Lung (tissue), 12 donors: ENCODE data around the gene ZNF3. TPM values are rescaled to one million over a fixed set of nuclear protein-coding genes. Genes with fewer than 3 reads are reported as not detected.

Experiments used
- ATAC-seq: fragments of 200-7000 bp; cut with Tn5 transposase; one replicate; pipeline ENCODE4 v1.9.1; 2020; ENCODE audit warnings: moderate number of reproducible peaks; ENCODE audit not compliant: insufficient read depth, low FRiP score
- DNase-seq, 3 donors: peaks; one replicate each; pipeline ENCODE4 v3.0.0-alpha.2; 2013 to 2017
- H3K27ac ChIP-seq, 2 donors: one replicate each; pipeline ENCODE4 v1.5.1; 2013; ENCODE audit warnings: mild to moderate bottlenecking in 2 of 2, moderate library complexity in 2 of 2, control low read depth in 1 of 2, inconsistent platforms in 1 of 2, low read depth in 1 of 2, low read length in 1 of 2
- H3K27me3 ChIP-seq, 3 donors: one replicate each; pipeline ENCODE4 v1.5.1; 2013; ENCODE audit warnings: low read length in 2 of 3; ENCODE audit not compliant: control insufficient read depth in 3 of 3, insufficient read depth in 3 of 3
- H3K36me3 ChIP-seq, 4 donors: one replicate each; pipeline ENCODE4 v1.5.1; 2013; ENCODE audit warnings: low read length in 4 of 4, mild to moderate bottlenecking in 1 of 4, moderate library complexity in 1 of 4; ENCODE audit not compliant: control insufficient read depth in 4 of 4, insufficient read depth in 4 of 4
- H3K4me1 ChIP-seq, 5 donors: one replicate each; pipeline ENCODE4 v1.5.1; 2013; ENCODE audit warnings: low read length in 5 of 5, mild to moderate bottlenecking in 2 of 5, moderate library complexity in 1 of 5; ENCODE audit not compliant: control insufficient read depth in 5 of 5, insufficient read depth in 5 of 5
- H3K4me3 ChIP-seq: one replicate; pipeline ENCODE4 v1.5.1; 2013; ENCODE audit warnings: mild to moderate bottlenecking, control low read depth, moderate library complexity
- H3K9ac ChIP-seq, 2 donors: one replicate each; pipeline ENCODE4 v1.5.1; 2013; ENCODE audit warnings: low read length in 2 of 2, control low read depth in 1 of 2; ENCODE audit not compliant: insufficient read depth in 1 of 2
- H3K9me3 ChIP-seq, 4 donors: one replicate each; pipeline ENCODE4 v1.5.1; 2013; ENCODE audit warnings: low read length in 3 of 4, mild to moderate bottlenecking in 1 of 4, moderate library complexity in 1 of 4; ENCODE audit not compliant: control insufficient read depth in 4 of 4, insufficient read depth in 3 of 4
- CTCF ChIP-seq: IDR thresholded peaks from 2 replicates; pipeline ENCODE4 v1.5.1; 2012; ENCODE audit warnings: mild to moderate bottlenecking; ENCODE audit errors: control extremely low read depth, extremely low read depth
- WGBS, 2 donors: extraction: QIAGEN DNeasy Blood & Tissue Kit; methylation state at CpG; one replicate each; pipeline ENCODE4 v1.1.7; 2013; 5-methylcytosine and 5-hydroxymethylcytosine counted together
- polyA plus RNA-seq, 2 donors: library from polyadenylated mRNA; stranded (reverse); fragments of 200-250 nt; gene quantifications; one replicate each; pipeline ENCODE4 v1.2.1, GENCODE V29; 2013
- total RNA-seq, 2 donors: library from RNA; depleted of rRNA in 1 of 2; stranded (reverse); fragments of >200 nt in 1 of 2; gene quantifications; one replicate each; pipeline ENCODE4 v1.2.1, GENCODE V29; 2014 to 2021
- donor health status: control.
- donor health status: control.
- donor health status: Bipolar disorder and iron deficiency.
- donor health status: healthy.
- donor health status: DM: yes; HTN: yes; CAD: no.

The ZNF3 gene
- total and polyA plus RNA-seq, 4 donors: 12.8 to 30.5 (median 23.4) TPM

- DNase-seq (no peak), ATAC-seq (no peak)
- Histone ChIP-seq H3K27ac (no peak overlapping the region), H3K9me3 (no peaks in the 10 kb centered on the region), H3K36me3 (peaks cover under 1 to 49% (median 29%) of the 10 kb centered on the region in 4 donors), H3K27me3 (no peaks in the 10 kb centered on the region), H3K4me3 (no peak overlapping the region), H3K4me1 (no peaks in the 10 kb centered on the region), H3K9ac (no peak overlapping the region)
- no peak for TF ChIP-seq CTCF
- 85 to 90% methylated on average over 13 of the region's 13 CpGs for WGBS, 2 donors
These were observed 30.4 kb upstream of the ZNF3 start for GRCh38 chr7:100111914-100112313.

GRCh38 chr7:100111156-100111555 lies 29.6 kb upstream of the ZNF3 start:
- TF ChIP-seq CTCF: no peak
- H3K36me3 ChIP-seq: peaks cover 3 to 56% (median 29%) of the 10 kb centered on the region in 4 donors

GRCh38 chr7:100109521-100110163 lies 28.1 kb upstream of the ZNF3 start:
- no peak for ATAC-seq
- Histone ChIP-seq H3K4me3 (no peak overlapping the region), H3K4me1 (no peaks in the 10 kb centered on the region), H3K27me3 (no peaks in the 10 kb centered on the region), H3K36me3 (peaks cover 5 to 72% (median 31%) of the 10 kb centered on the region in 4 donors), H3K9me3 (no peaks in the 10 kb centered on the region), H3K9ac (peak overlapping the region in 1 of 2 donors; percentile 5), H3K27ac (no peak overlapping the region)
- 88 to 93% methylated on average over 12 of the region's 12 CpGs for WGBS, 2 donors
- no peak for DNase-seq
- no peak for TF ChIP-seq CTCF

More at GRCh38 chr7:100111156-100111555, 29.6 kb upstream of the ZNF3 start:
- H3K9me3 ChIP-seq: no peaks in the 10 kb centered on the region
- no peak overlapping the region for H3K4me3 ChIP-seq
- H3K27me3 ChIP-seq: no peaks in the 10 kb centered on the region
- H3K9ac ChIP-seq: no peak overlapping the region
- 95 to 98% methylated on average over 7 of the region's 7 CpGs for WGBS, 2 donors
- DNase-seq: no peak
- no peaks in the 10 kb centered on the region for H3K4me1 ChIP-seq
- no peak overlapping the region for H3K27ac ChIP-seq
- ATAC-seq: no peak

GRCh38 chr7:100107890-100108289 lies 26.4 kb upstream of the ZNF3 start:
- TF ChIP-seq CTCF: no peak
- H3K36me3 ChIP-seq: peaks cover 5 to 71% (median 27%) of the 10 kb centered on the region in 4 donors

More at GRCh38 chr7:100107890-100108289, 26.4 kb upstream of the ZNF3 start:
- 71 to 72% methylated on average over 11 of the region's 11 CpGs for whole genome bisulfite sequencing, 2 donors
- no peak for DNase-seq
- H3K27me3 ChIP-seq: no peaks in the 10 kb centered on the region
- ATAC-seq: no peak
- no peaks in the 10 kb centered on the region for H3K9me3 ChIP-seq
- H3K4me1 ChIP-seq: no peaks in the 10 kb centered on the region
- no peak overlapping the region for H3K27ac ChIP-seq
- H3K4me3 ChIP-seq: no peak overlapping the region
- H3K9ac ChIP-seq: no peak overlapping the region
